Endothelial cell of umbilical vein (primary cell): ENCODE measurements around the gene ATG7.

Experiments
- FOS ChIP-seq: IDR thresholded peaks from 2 replicates; pipeline ENCODE4 v1.6.1; 2011; ENCODE audit warnings: mild to moderate bottlenecking, low read length, moderate library complexity, borderline replicate concordance; ENCODE audit not compliant: insufficient read depth
- TF ChIP-seq, protein P1 (sequence below), 2 donors: IDR thresholded peaks; 1 replicate in 1 of 2; 2 replicates in 1 of 2; pipeline ENCODE4 v1.5.1; 2011; ENCODE audit warnings: low read length in 2 of 2, mild to moderate bottlenecking in 2 of 2, moderate library complexity in 2 of 2, control low read depth in 1 of 2, inconsistent platforms in 1 of 2, low read depth in 1 of 2; ENCODE audit not compliant: insufficient read depth in 1 of 2; ENCODE audit errors: extremely low read depth in 1 of 2

DNA sequence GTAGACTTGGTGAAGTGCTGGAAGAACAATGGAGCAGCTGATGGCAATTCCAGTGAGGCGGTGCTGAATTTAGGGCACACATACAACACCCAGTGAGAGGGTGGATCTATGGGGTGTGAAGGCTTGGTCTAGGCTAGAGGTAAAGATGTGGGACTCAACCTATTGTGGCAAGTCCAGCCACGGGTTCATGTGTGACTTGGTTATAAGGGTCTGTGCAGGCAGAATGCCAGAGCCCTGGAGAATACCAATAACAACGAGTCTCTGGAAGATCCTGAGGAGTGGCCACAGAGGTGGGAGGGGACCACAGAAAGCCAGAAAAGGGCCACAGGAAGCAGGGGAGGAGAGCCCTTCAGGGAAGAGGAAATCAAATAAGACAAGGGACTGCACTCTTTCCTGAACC is 316.6 kb downstream of the ATG7 start:
- TF ChIP-seq, protein P1, sequence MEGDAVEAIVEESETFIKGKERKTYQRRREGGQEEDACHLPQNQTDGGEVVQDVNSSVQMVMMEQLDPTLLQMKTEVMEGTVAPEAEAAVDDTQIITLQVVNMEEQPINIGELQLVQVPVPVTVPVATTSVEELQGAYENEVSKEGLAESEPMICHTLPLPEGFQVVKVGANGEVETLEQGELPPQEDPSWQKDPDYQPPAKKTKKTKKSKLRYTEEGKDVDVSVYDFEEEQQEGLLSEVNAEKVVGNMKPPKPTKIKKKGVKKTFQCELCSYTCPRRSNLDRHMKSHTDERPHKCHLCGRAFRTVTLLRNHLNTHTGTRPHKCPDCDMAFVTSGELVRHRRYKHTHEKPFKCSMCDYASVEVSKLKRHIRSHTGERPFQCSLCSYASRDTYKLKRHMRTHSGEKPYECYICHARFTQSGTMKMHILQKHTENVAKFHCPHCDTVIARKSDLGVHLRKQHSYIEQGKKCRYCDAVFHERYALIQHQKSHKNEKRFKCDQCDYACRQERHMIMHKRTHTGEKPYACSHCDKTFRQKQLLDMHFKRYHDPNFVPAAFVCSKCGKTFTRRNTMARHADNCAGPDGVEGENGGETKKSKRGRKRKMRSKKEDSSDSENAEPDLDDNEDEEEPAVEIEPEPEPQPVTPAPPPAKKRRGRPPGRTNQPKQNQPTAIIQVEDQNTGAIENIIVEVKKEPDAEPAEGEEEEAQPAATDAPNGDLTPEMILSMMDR (IDR thresholded peaks at IDR 0.05; ENCODE audit: extremely low read depth in 1 of 2, insufficient read depth in 1 of 2, low read depth in 1 of 2, low read length in 2 of 2), result no peak
- TF ChIP-seq FOS, result no peak
